ENCODE data around the gene MAD1L1.
"Not testable (repeated sequence)": the region's sequence is repeated elsewhere in the genome, so short reads cannot be mapped to it uniquely, and the experiment has no call there.

Gene MAD1L1

DNA sequence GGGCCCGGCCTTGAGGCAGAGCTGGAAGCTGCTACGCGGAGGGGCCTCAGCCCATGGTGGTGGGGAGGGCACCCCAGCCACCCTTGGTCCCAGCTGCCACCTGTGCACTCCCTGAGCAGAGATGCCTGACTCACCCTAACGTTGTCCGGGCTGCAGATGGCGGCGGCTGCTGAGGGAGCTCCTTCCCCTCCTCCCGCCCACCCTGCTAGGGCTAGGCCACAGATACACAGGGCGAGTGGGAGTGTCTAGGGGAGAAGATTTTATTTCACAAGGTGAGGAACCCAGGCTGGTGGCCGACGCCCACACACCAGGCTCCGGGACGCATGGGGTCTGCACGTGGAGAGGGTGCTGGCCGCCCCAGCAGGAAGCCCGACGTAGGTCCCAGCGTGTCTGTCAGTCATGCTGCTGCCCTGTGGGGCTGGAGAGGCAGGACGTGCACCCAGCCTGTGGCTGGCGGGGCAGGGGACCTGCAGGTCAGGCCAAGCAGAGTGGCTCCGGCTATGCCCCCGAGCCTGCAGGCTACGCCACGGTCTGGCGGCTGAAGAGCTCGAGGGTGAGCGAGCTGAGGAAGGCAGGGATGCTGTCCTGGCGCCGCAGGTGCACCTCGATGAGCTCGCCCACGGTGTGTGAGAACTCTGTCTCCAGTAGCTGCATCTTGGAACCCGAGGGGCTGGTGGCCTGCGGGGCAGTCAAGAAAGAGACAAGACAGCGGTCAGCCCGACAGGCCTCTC lies 417.0 kb downstream of the MAD1L1 start:
- DNase-seq (ENCODE audit: low read depth) = not testable (repeated sequence)

DNA sequence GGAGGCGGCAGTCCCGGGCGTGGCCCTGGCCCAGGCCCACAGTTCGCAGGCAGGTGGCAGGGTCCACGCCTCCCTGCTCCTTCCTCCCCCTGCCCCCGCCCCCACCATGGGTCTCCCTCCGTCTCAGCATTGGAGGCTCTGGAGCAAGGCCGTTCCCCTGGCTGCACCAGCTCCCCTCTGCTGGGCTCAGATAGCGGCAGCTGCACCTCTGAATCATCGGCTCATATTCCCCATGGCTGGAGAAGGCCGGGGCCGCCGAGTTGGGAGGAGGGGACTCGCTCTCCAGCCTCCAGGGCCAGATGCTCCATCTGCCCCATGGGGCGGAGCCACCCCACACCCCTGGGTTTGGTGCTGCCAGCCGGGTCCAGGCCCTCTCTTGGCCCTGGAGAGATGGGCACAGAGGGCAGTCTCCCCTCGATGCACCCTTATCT lies 417.7 kb downstream of the MAD1L1 start:
- DNase-seq (ENCODE audit: low read depth) = no peak

GRCh38 chr7:1814089-1814811 lies 418.5 kb downstream of the MAD1L1 start:
- DNase-seq (ENCODE audit: low read depth) = no peak

DNA sequence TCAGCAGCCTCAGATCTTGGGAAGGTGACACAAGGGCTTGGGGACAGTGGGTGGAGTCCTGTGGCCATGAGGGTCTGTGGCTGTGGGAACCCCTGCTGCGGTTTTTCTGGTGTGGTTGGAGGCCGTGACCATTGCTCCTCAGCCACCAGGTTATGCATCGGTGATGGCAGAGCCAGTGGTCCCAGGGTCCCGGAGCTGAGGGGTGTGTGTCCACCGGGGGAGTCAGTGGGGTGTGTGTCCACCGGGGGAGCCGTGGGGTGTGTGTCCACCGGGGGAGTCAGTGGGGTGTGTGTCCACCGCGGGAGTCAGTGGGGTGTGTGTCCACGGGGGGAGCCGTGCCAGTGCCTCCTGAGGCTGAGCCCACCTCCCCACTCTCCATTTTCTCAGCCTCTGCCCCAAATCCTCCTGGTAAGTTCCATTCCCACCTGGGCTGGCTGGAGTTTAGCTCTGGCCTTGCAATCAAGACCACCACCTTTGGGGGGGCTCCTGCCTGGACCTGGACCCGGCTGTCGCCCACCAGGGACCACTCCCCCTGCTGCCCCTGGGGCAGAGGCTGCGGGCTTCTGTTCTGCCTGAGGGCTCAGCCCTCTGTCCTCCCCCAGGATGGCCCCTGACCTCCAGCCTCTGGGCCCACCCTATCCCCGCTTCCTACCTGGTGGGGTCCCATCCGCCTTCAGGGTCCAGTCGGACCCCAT lies 419.2 kb downstream of the MAD1L1 start:
- DNase-seq (ENCODE audit: low read depth) = no peak

DNA sequence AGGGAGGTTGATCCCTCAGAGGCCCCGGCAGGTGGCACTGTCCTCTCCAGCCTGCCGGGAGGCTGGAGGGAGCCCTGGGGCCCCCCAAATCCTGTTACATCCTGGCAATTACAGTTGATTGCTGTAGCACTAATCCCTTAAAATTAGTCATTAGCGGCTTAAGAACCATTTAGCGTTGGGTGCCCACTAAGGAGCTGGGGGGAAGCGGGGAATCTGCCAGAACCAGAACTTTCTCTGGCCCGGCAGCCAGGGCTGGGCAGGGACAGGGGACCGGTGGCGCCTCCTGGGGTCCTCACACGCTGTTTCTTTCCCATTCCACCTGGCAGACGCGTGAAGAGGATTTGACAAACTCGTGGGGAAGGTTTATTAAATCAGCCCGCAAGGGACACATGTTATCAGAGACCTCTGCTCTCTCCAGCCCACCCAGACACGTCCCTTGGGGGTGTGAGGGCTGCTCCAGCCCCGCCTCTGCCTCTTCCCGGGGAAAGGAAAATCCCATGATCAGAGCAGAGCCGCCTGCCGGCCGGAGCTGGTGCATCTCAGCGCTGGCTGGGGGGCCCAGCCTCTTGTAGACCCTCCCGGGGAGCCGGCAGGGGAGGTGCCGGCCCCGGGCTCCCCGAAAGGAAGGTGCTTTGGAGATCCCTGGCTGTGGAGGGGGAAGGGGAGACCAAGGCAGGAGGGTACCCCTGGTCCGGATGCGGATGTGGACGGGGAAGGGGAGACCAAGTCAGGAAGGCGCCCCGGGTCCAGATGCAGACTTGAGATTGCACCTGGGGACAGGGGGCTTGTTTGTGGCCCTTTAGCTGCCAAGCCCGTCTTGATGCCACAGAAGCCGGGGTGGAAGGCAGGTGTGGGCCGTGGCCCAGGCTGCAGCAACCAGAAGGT lies 420.0 kb downstream of the MAD1L1 start:
- no peak for DNase-seq (ENCODE audit: low read depth)

GRCh38 chr7:1811850-1812508 lies 420.8 kb downstream of the MAD1L1 start:
- DNase-seq (ENCODE audit: low read depth) = no peak

DNA sequence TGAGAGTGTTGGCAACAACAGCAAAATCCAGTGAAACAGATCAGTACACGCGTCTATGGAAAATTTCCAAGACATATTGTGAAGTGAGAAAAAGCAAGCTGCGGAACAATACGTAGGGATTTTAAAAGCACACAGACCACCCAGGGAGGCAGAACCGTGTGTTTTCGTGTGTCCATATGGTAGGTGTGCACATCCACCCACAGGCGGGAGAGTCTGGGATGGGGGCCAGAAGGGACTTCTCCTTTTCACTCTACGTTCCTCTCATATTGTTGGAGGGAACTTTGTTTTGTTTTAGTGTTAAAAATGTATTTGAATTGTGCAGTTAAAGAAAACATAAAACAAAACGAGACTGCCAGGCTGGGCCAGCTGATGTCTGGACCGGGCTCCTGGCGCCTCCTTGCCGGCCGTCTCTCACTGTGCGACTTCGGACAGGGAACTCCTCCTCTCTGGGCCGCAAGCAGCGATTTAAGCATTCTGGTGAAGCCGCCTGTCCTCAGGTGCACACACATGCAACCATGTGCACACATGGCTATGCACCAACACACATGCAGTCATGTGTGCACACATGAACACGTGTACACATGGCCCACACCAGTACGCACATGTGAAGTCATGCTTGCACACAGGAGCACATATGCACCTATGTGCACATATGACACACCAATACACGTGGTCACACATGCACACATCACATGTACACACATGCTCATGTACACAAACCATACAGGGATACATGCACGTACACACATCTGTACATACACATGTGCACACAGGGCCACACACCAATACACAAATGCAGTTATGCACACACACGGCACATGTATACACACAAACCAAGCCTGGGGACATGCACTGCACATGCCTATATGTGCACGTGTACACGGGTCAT lies 421.5 kb downstream of the MAD1L1 start:
- no peak for DNase-seq (ENCODE audit: low read depth)

DNA sequence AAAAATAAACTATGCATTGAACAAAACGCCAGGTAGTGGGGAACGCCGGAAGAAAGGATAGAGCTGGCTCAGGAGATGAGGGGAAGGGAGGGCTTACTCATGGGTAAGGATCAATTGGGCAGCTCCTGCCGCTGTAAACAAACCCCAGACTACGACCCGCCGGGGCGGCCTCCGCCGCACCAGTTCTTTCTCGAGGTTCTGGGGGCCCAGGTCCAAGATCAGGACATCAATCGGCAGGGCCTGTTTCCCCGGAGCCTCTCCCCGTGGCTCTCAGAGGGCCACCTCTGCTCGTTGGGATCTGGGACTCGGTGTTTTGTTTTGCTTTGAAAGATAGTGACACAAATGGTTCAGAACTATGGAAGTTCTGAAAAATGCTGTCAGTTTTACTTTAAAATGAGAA lies 422.2 kb downstream of the MAD1L1 start:
- DNase-seq (ENCODE audit: low read depth) = no peak

DNA sequence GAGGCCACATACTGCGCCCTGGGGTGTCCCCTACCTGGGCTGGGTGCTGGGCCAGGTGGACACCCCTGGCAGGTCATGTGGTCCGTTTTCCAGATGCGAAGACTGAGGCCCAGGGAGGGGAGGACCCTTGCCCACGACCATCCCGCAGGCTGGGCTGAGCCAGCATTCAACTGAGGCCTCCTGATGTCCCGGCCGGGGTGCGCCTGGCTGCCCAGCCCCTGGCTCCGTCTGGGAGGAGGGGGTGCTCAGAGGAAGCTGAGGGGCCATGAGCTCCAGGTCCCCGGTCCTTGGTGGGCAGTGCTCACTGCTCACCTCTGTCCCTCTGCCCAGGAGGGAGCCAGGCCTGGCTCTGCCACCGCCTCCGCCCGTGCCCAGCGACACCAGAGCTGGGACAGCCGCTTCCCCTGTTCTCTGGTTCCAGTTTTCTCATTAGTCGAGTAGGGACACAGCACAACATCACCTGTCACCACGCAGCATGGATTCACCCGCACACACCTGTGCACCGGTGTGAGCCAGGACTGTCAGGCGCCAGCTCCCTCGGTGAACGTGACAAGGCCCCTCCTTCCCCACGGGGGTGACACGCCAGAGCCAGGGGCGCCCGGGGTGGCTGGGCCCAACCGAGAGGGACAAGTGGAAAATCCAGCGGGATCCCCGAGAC lies 423.0 kb downstream of the MAD1L1 start:
- no peak for DNase-seq (ENCODE audit: low read depth)

DNA sequence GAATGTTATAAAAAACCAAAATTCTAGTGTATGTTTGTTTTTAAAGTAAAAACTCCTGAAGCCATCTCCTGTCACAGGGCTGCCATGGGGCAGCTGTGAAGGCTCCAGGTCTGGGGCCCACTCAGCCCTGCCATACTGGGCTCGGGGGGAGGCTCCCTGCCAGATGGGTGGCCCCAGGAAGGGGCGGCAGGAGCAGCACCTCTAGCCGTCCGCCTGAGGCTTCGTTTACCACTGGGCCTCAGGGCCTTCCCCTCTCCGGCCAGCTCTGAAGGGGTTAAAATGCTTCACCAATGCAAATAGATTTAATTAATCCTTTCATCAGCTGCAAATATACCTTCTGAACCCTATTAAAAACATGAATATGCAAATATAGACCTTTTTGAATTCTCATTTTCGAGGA lies 423.7 kb downstream of the MAD1L1 start:
- no peak for DNase-seq (ENCODE audit: low read depth)

DNA sequence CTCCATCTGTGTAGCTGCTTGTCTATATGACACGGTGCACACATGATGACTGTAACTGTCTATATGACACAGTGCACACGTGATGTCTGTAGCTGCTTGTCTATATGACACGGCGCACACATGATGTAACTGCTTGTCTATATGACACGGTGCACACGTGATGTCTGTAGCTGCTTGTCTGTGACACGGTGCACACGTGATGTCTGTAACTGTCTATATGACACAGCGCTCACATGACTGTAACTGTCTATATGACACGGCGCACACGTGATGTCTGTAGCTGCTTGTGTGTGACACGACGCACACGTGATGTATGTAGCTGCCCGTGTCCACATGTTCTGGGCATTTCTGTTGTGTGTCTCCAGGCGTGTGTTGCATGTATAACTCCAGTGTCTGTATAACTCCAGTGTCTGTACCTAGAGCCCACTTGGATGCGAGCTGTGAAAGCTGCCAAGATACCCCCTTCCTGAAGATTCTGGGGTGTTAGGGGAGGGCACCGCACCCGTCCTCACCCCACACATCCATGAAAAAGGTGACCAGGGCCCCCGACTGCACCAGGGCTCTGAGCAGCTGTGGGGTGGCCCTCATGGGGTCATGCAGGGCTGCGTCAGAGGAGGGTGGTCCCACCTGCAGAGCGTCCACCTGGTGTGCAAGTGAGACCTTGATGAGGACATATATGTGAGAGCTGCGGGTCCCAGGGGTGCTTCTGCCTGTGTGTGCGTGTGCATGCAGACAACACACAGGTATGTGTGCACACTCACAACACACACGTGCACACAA lies 424.7 kb downstream of the MAD1L1 start:
- no peak for DNase-seq (ENCODE audit: low read depth)

- DNase-seq (ENCODE audit: low read depth) = no peak
These were observed 426.4 kb downstream of the MAD1L1 start for GRCh38 chr7:1806354-1806753.

DNA sequence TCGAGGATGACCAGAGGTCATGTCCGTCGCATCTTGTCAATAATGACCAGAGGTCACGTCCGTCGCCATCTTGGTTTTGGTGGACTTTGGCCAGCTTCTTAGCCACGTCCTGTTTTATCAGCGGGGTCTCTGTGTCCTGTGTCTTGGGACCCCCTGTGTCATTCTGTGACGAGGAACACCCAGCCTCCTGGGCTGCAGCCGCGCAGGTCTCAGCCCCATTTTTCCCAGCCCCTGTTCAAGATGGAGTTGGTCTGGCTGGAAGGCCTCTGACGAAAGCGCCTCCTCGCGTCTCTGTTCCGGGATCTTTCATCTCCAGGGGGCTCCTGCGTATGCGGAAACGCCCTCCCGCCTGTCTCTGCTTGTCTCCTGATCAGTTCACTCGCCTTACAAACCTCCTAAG lies 428.4 kb downstream of the MAD1L1 start:
- DNase-seq (ENCODE audit: low read depth) = no peak

GRCh38 chr7:1802899-1803298 lies 429.8 kb downstream of the MAD1L1 start:
- no peak for DNase-seq (ENCODE audit: low read depth)

DNA sequence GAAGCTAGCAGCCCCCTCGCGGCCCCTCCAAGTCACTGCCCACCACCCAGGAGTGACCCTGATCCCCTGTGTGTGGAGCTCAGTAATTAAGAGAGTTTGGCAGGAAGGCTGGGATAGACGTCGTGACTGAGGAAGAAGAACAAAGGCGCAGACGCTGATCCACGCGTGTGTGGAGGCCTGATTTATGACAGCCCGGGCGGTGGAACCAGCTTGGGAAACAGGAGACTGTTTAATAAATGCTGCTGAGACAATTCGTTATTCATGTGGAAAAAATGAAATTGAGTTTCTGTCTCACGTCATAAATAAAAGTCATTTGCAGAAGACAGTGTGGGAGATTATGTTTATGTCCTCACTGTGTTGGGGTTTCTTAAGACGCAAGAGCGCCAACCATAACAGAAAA lies 431.8 kb downstream of the MAD1L1 start:
- DNase-seq (ENCODE audit: low read depth) = no peak

DNA sequence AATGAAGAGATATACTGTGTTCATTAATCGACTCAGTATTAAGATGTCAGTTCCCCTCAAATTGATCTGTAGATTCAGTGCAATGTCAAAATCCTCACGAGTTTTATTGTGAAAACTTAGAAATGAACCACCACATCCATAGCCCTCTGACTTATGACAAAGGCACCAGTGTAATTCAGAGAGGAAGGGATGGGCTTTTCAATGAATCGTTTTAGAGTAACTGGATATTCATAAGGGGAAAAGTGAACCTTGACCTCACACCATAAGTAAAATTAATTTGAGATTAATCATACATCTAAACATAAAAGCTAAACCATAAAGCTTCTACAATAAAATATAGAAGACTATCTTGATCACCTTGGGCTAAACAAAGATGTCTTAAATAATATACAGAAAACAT lies 434.6 kb downstream of the MAD1L1 start:
- DNase-seq (ENCODE audit: low read depth) = no peak

GRCh38 chr7:1794888-1795542 lies 437.7 kb downstream of the MAD1L1 start:
- no peak for DNase-seq (ENCODE audit: low read depth)

GRCh38 chr7:1787681-1788235 lies 445.0 kb downstream of the MAD1L1 start:
- no peak for DNase-seq (ENCODE audit: low read depth)
